Measurements from ENCODE around the gene RAB40C. TPM values are rescaled to one million over a fixed set of nuclear protein-coding genes. Genes with fewer than 3 reads are reported as not detected.

The RAB40C gene
- total RNA-seq, 1 experiment from 2014 or later, result 22.5 TPM

DNA sequence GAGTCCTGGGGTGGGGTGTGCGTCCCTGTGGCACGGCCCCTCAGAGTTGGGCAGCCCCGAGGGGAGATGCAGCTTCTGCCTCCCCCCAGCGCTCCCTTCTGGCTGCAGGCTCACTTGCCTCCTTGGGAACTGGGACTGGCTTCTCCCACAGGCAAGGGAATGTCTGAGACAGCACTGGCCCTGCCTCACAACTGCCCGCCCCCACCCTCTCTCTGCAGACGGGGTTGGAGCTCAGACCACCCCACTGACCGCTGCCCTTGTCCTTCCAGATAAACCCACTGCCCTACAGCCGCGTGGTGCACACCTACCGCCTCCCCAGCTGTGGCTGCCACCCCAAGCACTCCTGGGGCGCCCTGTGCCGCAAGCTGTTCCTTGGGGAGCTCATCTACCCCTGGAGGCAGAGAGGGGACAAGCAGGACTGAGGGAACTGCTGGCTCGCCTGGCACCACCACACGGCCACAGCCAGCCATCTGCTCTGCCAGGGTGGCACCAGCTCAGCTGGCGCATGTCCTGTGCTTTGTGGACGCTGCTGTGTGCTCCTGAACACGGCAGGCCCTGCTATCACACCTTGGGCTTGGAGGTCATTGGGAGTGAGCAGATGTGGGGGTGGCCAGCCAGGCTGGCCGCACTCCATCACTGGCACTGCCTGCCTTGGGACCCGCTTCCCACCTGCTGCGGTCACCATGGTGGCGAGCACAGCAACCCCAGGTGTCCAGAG, 7.1 kb upstream of the RAB40C start (continued):
- TF ChIP-seq, protein P1, sequence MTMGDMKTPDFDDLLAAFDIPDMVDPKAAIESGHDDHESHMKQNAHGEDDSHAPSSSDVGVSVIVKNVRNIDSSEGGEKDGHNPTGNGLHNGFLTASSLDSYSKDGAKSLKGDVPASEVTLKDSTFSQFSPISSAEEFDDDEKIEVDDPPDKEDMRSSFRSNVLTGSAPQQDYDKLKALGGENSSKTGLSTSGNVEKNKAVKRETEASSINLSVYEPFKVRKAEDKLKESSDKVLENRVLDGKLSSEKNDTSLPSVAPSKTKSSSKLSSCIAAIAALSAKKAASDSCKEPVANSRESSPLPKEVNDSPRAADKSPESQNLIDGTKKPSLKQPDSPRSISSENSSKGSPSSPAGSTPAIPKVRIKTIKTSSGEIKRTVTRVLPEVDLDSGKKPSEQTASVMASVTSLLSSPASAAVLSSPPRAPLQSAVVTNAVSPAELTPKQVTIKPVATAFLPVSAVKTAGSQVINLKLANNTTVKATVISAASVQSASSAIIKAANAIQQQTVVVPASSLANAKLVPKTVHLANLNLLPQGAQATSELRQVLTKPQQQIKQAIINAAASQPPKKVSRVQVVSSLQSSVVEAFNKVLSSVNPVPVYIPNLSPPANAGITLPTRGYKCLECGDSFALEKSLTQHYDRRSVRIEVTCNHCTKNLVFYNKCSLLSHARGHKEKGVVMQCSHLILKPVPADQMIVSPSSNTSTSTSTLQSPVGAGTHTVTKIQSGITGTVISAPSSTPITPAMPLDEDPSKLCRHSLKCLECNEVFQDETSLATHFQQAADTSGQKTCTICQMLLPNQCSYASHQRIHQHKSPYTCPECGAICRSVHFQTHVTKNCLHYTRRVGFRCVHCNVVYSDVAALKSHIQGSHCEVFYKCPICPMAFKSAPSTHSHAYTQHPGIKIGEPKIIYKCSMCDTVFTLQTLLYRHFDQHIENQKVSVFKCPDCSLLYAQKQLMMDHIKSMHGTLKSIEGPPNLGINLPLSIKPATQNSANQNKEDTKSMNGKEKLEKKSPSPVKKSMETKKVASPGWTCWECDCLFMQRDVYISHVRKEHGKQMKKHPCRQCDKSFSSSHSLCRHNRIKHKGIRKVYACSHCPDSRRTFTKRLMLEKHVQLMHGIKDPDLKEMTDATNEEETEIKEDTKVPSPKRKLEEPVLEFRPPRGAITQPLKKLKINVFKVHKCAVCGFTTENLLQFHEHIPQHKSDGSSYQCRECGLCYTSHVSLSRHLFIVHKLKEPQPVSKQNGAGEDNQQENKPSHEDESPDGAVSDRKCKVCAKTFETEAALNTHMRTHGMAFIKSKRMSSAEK (CRISPR knock-in tag; IDR thresholded peaks at IDR 0.05; ENCODE audit: borderline replicate concordance), result no peak
- TF ChIP-seq ZNF671 (CRISPR knock-in tag; IDR thresholded peaks at IDR 0.05), result no peak

DNA sequence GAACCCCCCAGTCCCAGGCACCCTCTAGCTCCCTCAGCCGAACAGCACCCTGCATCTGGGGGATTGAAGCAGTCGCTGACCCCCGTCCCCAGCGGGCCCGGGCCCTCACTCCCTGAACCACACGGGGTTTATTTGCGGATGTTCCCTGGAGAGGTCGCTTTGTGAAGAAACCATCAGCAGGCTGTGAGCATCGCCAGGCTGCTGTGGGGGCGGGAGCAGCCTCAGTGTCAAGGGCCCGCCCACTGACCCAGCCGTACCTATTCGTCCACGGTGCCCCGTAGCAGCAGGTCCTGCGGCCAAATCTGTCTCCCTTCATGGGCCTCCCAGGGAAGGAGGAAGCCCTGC, 6.4 kb upstream of the RAB40C start:
- ATAC-seq, result peak; percentile 31
- Mint-ChIP-seq H3K27me3 (ENCODE audit: low read depth) (peaks cover 31% of the 10 kb centered on the region), H3K9me3 (no peaks in the 10 kb centered on the region), H3K4me1 (peaks cover 12% of the 10 kb centered on the region), H3K27ac (no peak overlapping the region), H3K4me3 (no peak overlapping the region), H3K36me3 (peaks cover 2% of the 10 kb centered on the region)
- CTCF ChIA-PET, result interaction anchor here (1.0 to 2.8 kb wide), 19 partner anchors 11 to 229 kb away, joined by 3 to 12 read pairs (median 4); partner anchors contain the start of genes CAPN15, DECR2, METTL26 and RHBDL1
- DNase-seq (ENCODE audit: low spot score), result peak; percentile 57
- POLR2A ChIA-PET, result interaction anchor here (0.6 kb wide), 1 partner anchor 398 kb away, joined by 4 read pairs; the partner anchor contains the start of gene SOX8
- no peak for TF ChIP-seq RELA (CRISPR knock-in tag; IDR thresholded peaks at IDR 0.05; ENCODE audit: borderline replicate concordance)
- TF ChIP-seq SP1 (CRISPR knock-in tag; conservative IDR thresholded peaks at IDR 0.05), result peak; percentile 43; the same call in 1 of the 2 replicates
- TF ChIP-seq, protein P2, sequence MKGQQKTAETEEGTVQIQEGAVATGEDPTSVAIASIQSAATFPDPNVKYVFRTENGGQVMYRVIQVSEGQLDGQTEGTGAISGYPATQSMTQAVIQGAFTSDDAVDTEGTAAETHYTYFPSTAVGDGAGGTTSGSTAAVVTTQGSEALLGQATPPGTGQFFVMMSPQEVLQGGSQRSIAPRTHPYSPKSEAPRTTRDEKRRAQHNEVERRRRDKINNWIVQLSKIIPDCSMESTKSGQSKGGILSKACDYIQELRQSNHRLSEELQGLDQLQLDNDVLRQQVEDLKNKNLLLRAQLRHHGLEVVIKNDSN (CRISPR knock-in tag; IDR thresholded peaks at IDR 0.05), result no peak
- TF ChIP-seq NFE2L1 (CRISPR knock-in tag; IDR thresholded peaks at IDR 0.05), result no peak
- TF ChIP-seq, protein P3, sequence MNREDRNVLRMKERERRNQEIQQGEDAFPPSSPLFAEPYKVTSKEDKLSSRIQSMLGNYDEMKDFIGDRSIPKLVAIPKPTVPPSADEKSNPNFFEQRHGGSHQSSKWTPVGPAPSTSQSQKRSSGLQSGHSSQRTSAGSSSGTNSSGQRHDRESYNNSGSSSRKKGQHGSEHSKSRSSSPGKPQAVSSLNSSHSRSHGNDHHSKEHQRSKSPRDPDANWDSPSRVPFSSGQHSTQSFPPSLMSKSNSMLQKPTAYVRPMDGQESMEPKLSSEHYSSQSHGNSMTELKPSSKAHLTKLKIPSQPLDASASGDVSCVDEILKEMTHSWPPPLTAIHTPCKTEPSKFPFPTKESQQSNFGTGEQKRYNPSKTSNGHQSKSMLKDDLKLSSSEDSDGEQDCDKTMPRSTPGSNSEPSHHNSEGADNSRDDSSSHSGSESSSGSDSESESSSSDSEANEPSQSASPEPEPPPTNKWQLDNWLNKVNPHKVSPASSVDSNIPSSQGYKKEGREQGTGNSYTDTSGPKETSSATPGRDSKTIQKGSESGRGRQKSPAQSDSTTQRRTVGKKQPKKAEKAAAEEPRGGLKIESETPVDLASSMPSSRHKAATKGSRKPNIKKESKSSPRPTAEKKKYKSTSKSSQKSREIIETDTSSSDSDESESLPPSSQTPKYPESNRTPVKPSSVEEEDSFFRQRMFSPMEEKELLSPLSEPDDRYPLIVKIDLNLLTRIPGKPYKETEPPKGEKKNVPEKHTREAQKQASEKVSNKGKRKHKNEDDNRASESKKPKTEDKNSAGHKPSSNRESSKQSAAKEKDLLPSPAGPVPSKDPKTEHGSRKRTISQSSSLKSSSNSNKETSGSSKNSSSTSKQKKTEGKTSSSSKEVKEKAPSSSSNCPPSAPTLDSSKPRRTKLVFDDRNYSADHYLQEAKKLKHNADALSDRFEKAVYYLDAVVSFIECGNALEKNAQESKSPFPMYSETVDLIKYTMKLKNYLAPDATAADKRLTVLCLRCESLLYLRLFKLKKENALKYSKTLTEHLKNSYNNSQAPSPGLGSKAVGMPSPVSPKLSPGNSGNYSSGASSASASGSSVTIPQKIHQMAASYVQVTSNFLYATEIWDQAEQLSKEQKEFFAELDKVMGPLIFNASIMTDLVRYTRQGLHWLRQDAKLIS (CRISPR knock-in tag; IDR thresholded peaks at IDR 0.05; ENCODE audit: borderline replicate concordance), result no peak
- no peak for TF ChIP-seq ZNF423 (CRISPR knock-in tag; IDR thresholded peaks at IDR 0.05)

DNA sequence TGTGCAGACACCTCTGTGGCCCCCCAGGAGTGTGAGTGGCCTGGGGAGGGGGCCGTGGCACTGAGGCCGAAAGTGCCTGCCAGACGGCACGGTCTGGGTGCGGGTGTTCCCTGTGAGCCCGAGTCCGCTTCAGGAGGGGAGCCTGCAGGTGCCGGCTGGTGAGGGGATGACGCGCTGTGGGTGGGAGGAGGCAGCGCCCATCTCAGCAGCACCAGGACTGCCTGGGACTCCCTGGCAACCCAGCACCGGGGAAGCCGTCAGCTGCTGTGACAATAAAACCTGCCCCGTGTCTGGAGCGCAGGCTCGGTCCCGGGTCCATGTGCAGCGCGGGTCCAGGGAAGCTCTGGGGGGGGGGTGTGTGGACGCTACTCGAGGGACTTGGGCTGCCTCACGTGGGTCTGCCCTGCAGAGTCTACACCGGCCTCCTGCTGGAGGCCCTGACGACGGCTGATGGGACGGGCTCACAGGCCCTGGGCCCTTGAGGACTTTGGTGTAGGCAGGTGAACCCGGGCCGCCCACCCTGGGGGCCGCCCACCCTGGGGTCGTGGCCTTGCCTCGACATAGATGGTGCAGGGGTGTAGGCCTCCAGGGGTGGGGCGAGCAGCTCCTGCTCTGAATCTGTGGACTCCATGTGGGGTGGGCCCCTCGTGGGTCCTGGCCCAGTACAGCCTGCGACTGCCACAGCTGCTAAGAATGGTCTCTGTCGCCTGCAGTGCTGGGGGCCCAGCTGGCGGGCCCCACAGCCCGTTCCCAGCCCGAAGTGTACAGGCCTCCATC, 5.9 kb upstream of the RAB40C start:
- peak; percentile 24 for DNase-seq (ENCODE audit: low spot score)
- no peak for ATAC-seq
- CTCF ChIA-PET, result interaction anchor here (0.7 to 2.8 kb wide), 2 partner anchors 17 to 54 kb away, joined by 3 to 12 read pairs; no protein-coding TSS in a partner anchor
- Mint-ChIP-seq H3K4me1 (peaks cover 12% of the 10 kb centered on the region), H3K27me3 (ENCODE audit: low read depth) (peaks cover 32% of the 10 kb centered on the region), H3K36me3 (peaks cover 2% of the 10 kb centered on the region), H3K4me3 (no peak overlapping the region), H3K27ac (no peak overlapping the region), H3K9me3 (no peaks in the 10 kb centered on the region)
- TF ChIP-seq, protein P4, sequence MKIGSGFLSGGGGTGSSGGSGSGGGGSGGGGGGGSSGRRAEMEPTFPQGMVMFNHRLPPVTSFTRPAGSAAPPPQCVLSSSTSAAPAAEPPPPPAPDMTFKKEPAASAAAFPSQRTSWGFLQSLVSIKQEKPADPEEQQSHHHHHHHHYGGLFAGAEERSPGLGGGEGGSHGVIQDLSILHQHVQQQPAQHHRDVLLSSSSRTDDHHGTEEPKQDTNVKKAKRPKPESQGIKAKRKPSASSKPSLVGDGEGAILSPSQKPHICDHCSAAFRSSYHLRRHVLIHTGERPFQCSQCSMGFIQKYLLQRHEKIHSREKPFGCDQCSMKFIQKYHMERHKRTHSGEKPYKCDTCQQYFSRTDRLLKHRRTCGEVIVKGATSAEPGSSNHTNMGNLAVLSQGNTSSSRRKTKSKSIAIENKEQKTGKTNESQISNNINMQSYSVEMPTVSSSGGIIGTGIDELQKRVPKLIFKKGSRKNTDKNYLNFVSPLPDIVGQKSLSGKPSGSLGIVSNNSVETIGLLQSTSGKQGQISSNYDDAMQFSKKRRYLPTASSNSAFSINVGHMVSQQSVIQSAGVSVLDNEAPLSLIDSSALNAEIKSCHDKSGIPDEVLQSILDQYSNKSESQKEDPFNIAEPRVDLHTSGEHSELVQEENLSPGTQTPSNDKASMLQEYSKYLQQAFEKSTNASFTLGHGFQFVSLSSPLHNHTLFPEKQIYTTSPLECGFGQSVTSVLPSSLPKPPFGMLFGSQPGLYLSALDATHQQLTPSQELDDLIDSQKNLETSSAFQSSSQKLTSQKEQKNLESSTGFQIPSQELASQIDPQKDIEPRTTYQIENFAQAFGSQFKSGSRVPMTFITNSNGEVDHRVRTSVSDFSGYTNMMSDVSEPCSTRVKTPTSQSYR (CRISPR knock-in tag; IDR thresholded peaks at IDR 0.05), result no peak
- peak; percentile 75 for TF ChIP-seq ZNF423 (CRISPR knock-in tag; IDR thresholded peaks at IDR 0.05)
- TF ChIP-seq ZNF263 (CRISPR knock-in tag; IDR thresholded peaks at IDR 0.05; ENCODE audit: low read depth), result no peak
- TF ChIP-seq, protein P5, sequence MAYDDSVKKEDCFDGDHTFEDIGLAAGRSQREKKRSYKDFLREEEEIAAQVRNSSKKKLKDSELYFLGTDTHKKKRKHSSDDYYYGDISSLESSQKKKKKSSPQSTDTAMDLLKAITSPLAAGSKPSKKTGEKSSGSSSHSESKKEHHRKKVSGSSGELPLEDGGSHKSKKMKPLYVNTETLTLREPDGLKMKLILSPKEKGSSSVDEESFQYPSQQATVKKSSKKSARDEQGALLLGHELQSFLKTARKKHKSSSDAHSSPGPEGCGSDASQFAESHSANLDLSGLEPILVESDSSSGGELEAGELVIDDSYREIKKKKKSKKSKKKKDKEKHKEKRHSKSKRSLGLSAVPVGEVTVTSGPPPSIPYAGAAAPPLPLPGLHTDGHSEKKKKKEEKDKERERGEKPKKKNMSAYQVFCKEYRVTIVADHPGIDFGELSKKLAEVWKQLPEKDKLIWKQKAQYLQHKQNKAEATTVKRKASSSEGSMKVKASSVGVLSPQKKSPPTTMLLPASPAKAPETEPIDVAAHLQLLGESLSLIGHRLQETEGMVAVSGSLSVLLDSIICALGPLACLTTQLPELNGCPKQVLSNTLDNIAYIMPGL (CRISPR knock-in tag; IDR thresholded peaks at IDR 0.05), result peak; percentile 65; the same call in 1 of the 2 replicates
- TF ChIP-seq ZNF232 (CRISPR knock-in tag; IDR thresholded peaks at IDR 0.05), result 0 out of 2 replicates have a peak, but pooled peaks have one; percentile 28
- POLR2A ChIA-PET, result interaction anchor here (0.6 kb wide), 1 partner anchor 397 kb away, joined by 4 read pairs; the partner anchor contains the start of gene SOX8

All from WTC11 (cell line).